ENCODE results near the gene RNF157. TPM values are rescaled to one million over a fixed set of nuclear protein-coding genes. Genes with fewer than 3 reads are reported as not detected.
A peak's percentile ranks its signal among the peaks of the same experiment; 100 is the strongest.

Gene RNF157
- total and polyA plus RNA-seq, 9 of the 15 experiments (the other 6 are each of a cell fraction or from before 2014, with no cell fraction given), result 8.1 to 31.7 (median 20.8) TPM

DNA sequence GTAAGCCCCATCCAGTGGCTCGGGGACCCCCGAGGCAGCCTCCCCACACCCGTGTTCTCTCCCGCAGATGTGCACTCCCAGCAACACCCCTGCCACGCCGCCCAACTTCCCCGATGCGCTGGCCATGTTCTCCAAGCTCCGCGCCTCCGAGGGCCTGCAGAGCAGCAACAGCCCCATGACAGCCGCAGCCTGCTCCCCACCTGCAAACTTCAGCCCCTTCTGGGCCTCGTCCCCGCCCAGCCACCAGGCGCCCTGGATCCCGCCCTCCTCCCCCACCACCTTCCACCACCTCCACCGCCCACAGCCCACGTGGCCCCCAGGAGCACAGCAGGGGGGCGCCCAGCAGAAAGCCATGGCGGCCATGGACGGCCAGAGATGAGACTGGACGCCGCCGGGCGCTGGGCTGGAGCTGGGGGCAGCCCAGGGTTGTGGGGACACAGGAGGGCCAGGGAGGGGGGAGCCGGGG is 29.9 kb upstream of the RNF157 start:
- ChIA-PET CTCF (ENCODE audit: low intra/inter-chr PET ratio) (no interaction called here), POLR2A (interaction anchor here (0.5 to 10.6 kb wide), 17 partner anchors 10 to 636 kb away, joined by 3 to 227 read pairs (median 4); partner anchors contain the start of gene RNF157)
- in situ Hi-C loops (cut with MboI) (no loop called here), intact Hi-C loops (cut with micrococcal nuclease) (no loop called here)
- Histone ChIP-seq H2AFZ (ENCODE audit: low read depth, low read length) (no peak overlapping the region), H3K36me3 (ENCODE audit: control insufficient read depth, insufficient read depth, low read length) (peaks cover 45% of the 10 kb centered on the region), H3K9me3 (replicated peaks; ENCODE audit: control insufficient read depth, insufficient read depth, low read depth, low read length) (no peaks in the 10 kb centered on the region), H3K27me3 (ENCODE audit: control insufficient read depth in 2 of 2, insufficient read depth in 2 of 2, low read length in 2 of 2) (no peaks in the 10 kb centered on the region), H3K4me1 (replicated peaks in 1 of 2; ENCODE audit: control insufficient read depth in 2 of 2, insufficient read depth in 2 of 2, low read length in 2 of 2) (peaks cover 37 to 83% of the 10 kb centered on the region in 2 experiments), H3K4me3 (no peak overlapping the region), H3K9me1 (ENCODE audit: control insufficient read depth, insufficient read depth, low read length) (no peaks in the 10 kb centered on the region), H3K9ac (ENCODE audit: insufficient read depth in 1 of 2, low read depth in 2 of 2, low read length in 2 of 2) (peak overlapping the region; percentile 81 to 89), H3K79me2 (ENCODE audit: control insufficient read depth, insufficient read depth, low read length) (peaks cover 56% of the 10 kb centered on the region), H3K4me2 (ENCODE audit: insufficient read depth, low read length) (peak overlapping the region; percentile 68; the same call in 1 of the 2 replicates), H4K20me1 (replicated peaks; ENCODE audit: control insufficient read depth, insufficient read depth, low read length) (no peaks in the 10 kb centered on the region), H3K27ac (ENCODE audit: extremely low read depth, low read depth, low read length) (peak overlapping the region; percentile 81)
- FAIRE-seq (no peak), DNase-seq (ENCODE audit: extremely low read depth in 1 of 4, low spot score in 3 of 4) (peak; percentile 77 to 82 (median 78)), ATAC-seq (peak; percentile 1)
- no TSS peak for BruUV-seq (replicated peaks)
- WGBS (ENCODE audit: insufficient coverage, low coverage, missing lambda C conversion rate), result 42% methylated on average over 16 of the region's 26 CpGs
- TF ChIP-seq NCOA4 (IDR thresholded peaks at IDR 0.05; ENCODE audit: partially characterized antibody) (no peak), EGR1 (conservative IDR thresholded peaks at IDR 0.05) (peak; percentile 35; the same call in 1 of the 2 replicates), RBFOX2 (IDR thresholded peaks at IDR 0.05; ENCODE audit: low read depth, low read length) (peak; percentile 75), HMG20A (CRISPR knock-in tag; conservative IDR thresholded peaks at IDR 0.05) (no peak), POLR2AphosphoS2 (IDR thresholded peaks at IDR 0.05; ENCODE audit: low read length) (no peak), BCOR (IDR thresholded peaks at IDR 0.05) (no peak), TCF3 (CRISPR knock-in tag; IDR thresholded peaks at IDR 0.05) (no peak), RCOR1 (IDR thresholded peaks at IDR 0.05; ENCODE audit: borderline replicate concordance in 1 of 2, low read depth in 2 of 2, low read length in 2 of 2) (no peak), ZNF253 (CRISPR knock-in tag; conservative IDR thresholded peaks at IDR 0.05) (no peak), SIN3A (IDR thresholded peaks at IDR 0.05; ENCODE audit: borderline replicate concordance in 2 of 2, control insufficient read depth in 1 of 2, low read depth in 2 of 2, low read length in 2 of 2) (no peak; a peak in 1 of 4 replicates), POLR2G (IDR thresholded peaks at IDR 0.05; ENCODE audit: low read depth, low read length) (peak; percentile 81), PCBP1 (IDR thresholded peaks at IDR 0.05; ENCODE audit: low read depth, low read length, poor library complexity, severe bottlenecking) (no peak), MCM7 (IDR thresholded peaks at IDR 0.05) (no peak)
- TF ChIP-seq, protein P1, sequence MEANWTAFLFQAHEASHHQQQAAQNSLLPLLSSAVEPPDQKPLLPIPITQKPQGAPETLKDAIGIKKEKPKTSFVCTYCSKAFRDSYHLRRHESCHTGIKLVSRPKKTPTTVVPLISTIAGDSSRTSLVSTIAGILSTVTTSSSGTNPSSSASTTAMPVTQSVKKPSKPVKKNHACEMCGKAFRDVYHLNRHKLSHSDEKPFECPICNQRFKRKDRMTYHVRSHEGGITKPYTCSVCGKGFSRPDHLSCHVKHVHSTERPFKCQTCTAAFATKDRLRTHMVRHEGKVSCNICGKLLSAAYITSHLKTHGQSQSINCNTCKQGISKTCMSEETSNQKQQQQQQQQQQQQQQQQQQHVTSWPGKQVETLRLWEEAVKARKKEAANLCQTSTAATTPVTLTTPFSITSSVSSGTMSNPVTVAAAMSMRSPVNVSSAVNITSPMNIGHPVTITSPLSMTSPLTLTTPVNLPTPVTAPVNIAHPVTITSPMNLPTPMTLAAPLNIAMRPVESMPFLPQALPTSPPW (CRISPR knock-in tag; IDR thresholded peaks at IDR 0.05), result peak; percentile 73
- TF ChIP-seq, protein P2, sequence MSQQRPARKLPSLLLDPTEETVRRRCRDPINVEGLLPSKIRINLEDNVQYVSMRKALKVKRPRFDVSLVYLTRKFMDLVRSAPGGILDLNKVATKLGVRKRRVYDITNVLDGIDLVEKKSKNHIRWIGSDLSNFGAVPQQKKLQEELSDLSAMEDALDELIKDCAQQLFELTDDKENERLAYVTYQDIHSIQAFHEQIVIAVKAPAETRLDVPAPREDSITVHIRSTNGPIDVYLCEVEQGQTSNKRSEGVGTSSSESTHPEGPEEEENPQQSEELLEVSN (IDR thresholded peaks at IDR 0.05; ENCODE audit: borderline replicate concordance in 1 of 2, extremely low read depth in 1 of 2, insufficient read depth in 1 of 2, insufficient read length in 1 of 2, low read depth in 1 of 2, low read length in 1 of 2, poor library complexity in 1 of 2, severe bottlenecking in 1 of 2), result peak in 1 of 2 experiments; percentile 45
- TF ChIP-seq, protein P3, sequence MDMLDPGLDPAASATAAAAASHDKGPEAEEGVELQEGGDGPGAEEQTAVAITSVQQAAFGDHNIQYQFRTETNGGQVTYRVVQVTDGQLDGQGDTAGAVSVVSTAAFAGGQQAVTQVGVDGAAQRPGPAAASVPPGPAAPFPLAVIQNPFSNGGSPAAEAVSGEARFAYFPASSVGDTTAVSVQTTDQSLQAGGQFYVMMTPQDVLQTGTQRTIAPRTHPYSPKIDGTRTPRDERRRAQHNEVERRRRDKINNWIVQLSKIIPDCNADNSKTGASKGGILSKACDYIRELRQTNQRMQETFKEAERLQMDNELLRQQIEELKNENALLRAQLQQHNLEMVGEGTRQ (CRISPR knock-in tag; IDR thresholded peaks at IDR 0.05), result peak; percentile 35; the same call in 1 of the 2 replicates
- TF ChIP-seq, protein P4, sequence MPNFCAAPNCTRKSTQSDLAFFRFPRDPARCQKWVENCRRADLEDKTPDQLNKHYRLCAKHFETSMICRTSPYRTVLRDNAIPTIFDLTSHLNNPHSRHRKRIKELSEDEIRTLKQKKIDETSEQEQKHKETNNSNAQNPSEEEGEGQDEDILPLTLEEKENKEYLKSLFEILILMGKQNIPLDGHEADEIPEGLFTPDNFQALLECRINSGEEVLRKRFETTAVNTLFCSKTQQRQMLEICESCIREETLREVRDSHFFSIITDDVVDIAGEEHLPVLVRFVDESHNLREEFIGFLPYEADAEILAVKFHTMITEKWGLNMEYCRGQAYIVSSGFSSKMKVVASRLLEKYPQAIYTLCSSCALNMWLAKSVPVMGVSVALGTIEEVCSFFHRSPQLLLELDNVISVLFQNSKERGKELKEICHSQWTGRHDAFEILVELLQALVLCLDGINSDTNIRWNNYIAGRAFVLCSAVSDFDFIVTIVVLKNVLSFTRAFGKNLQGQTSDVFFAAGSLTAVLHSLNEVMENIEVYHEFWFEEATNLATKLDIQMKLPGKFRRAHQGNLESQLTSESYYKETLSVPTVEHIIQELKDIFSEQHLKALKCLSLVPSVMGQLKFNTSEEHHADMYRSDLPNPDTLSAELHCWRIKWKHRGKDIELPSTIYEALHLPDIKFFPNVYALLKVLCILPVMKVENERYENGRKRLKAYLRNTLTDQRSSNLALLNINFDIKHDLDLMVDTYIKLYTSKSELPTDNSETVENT (CRISPR knock-in tag; IDR thresholded peaks at IDR 0.05), result peak; percentile 24; the same call in 1 of the 2 replicates
